OCI-LY3 (cell line): ENCODE data around the gene CEACAM8.
"Not testable (repeated sequence)": the region's sequence is repeated elsewhere in the genome, so short reads cannot be mapped to it uniquely, and the experiment has no call there.

Experiments
- H2AFZ ChIP-seq: fragments of 200-600, 300-600 bp; shearing (Covaris generic); 2 replicates; pipeline ENCODE4 v1.6.0; 2014; ENCODE audit warnings: antibody characterized with exemption, low read depth, low read length
- H3K27ac ChIP-seq: fragments of 200-600, 300-600 bp; sonication (generic); 2 replicates; pipeline ENCODE4 v1.5.1; 2014; ENCODE audit warnings: mild to moderate bottlenecking, low read length, moderate library complexity, mixed read lengths
- H3K27me3 ChIP-seq: fragments of 200-600, 300-600 bp; sonication (generic); 2 replicates; pipeline ENCODE4 v1.6.1; 2014; ENCODE audit warnings: low read depth, low read length, mixed read lengths
- H3K36me3 ChIP-seq: fragments of 200-600, 300-600 bp; sonication (generic); replicated peaks from 2 replicates; pipeline ENCODE3; 2014; ENCODE audit warnings: low read depth, low read length, mixed read lengths
- H3K4me1 ChIP-seq: fragments of 300-600, 200-600 bp; sonication (generic); 2 replicates; pipeline ENCODE4 v1.6.1; 2014; ENCODE audit warnings: low read length, mixed read lengths
- H3K4me2 ChIP-seq: fragments of 200-600, 300-600 bp; sonication (generic); 2 replicates; pipeline ENCODE4 v1.6.1; 2014; ENCODE audit warnings: low read length, mixed read lengths
- H3K4me3 ChIP-seq: fragments of 300-600, 200-600 bp; sonication (generic); 2 replicates; pipeline ENCODE4 v1.5.1; 2014; ENCODE audit warnings: antibody characterized with exemption, mild to moderate bottlenecking, low read length, moderate library complexity
- H3K79me2 ChIP-seq: fragments of 300-600, 200-600 bp; shearing (Covaris generic); 2 replicates; pipeline ENCODE4 v1.6.1; 2014; ENCODE audit warnings: mild to moderate bottlenecking, low read length, mixed read lengths
- H3K9ac ChIP-seq: fragments of 300-600, 200-600 bp; shearing (Covaris generic); 2 replicates; pipeline ENCODE4 v1.6.0; 2014; ENCODE audit warnings: mild to moderate bottlenecking, low read length, moderate library complexity
- H3K9me3 ChIP-seq: fragments of 200-600, 300-600 bp; shearing (Covaris generic); 2 replicates; pipeline ENCODE4 v1.6.1; 2014; ENCODE audit warnings: low read length, mixed read lengths; ENCODE audit not compliant: insufficient read depth
- H4K20me1 ChIP-seq: fragments of 200-600, 300-600 bp; sonication (generic); 2 replicates; pipeline ENCODE4 v1.6.1; 2016; ENCODE audit warnings: low read length, mixed read lengths; ENCODE audit not compliant: insufficient read depth
- EZH2phosphoT487 ChIP-seq: fragments of 200-600 bp; shearing (Covaris generic); IDR thresholded peaks from 2 replicates; pipeline ENCODE4 v1.6.1; 2018; ENCODE audit warnings: antibody characterized with exemption, mixed run types, low read depth
- TF ChIP-seq, protein P1 (sequence below): fragments of 200-600, 300-600 bp; sonication (generic); IDR thresholded peaks from 2 replicates; pipeline ENCODE4 v1.5.1; 2014; ENCODE audit warnings: antibody characterized with exemption, low read length, low read depth

CEACAM8 gene

DNA sequence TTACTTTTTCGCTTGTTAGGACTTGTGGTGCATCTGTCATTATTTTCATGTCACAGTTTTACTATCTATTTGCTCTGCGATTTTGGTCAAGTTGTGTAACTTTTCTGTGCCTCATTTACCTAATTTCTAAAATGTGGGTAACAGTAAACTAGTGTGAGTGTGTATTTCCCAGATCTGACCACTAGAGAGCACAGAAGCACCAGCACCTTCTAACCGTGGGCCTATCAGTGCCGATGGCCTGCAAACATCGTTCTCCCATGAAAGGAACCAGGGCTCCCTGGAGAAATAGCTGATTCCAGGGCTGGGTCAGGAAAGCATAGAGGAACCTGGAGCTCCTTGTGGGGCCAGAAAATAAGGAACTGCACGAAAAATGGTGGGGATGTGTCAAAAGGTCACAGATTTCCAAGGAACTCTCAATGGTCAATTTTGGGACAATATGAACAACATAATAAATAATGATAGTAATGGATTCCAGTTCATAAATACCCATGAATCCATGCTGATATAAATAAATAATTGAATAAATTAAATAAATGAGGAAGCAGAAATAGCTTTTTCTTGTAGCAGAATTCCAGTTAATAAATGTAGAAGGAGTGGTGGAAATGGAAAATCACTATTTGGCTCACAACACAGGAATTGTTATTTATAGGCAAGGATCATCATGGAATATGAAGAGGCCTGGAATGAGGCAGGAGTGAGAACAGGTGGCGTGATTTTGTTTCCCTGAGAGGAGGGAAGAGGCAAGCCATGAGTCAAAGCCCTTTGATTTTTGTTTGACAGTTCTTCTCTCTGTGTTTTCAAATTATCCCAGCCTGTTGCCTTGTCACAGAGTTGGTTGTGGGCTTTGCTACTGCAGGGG lies 31.1 kb downstream of the CEACAM8 start:
- TF ChIP-seq, protein P1, sequence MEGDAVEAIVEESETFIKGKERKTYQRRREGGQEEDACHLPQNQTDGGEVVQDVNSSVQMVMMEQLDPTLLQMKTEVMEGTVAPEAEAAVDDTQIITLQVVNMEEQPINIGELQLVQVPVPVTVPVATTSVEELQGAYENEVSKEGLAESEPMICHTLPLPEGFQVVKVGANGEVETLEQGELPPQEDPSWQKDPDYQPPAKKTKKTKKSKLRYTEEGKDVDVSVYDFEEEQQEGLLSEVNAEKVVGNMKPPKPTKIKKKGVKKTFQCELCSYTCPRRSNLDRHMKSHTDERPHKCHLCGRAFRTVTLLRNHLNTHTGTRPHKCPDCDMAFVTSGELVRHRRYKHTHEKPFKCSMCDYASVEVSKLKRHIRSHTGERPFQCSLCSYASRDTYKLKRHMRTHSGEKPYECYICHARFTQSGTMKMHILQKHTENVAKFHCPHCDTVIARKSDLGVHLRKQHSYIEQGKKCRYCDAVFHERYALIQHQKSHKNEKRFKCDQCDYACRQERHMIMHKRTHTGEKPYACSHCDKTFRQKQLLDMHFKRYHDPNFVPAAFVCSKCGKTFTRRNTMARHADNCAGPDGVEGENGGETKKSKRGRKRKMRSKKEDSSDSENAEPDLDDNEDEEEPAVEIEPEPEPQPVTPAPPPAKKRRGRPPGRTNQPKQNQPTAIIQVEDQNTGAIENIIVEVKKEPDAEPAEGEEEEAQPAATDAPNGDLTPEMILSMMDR: peak; percentile 76
- TF ChIP-seq EZH2phosphoT487: no peak

DNA sequence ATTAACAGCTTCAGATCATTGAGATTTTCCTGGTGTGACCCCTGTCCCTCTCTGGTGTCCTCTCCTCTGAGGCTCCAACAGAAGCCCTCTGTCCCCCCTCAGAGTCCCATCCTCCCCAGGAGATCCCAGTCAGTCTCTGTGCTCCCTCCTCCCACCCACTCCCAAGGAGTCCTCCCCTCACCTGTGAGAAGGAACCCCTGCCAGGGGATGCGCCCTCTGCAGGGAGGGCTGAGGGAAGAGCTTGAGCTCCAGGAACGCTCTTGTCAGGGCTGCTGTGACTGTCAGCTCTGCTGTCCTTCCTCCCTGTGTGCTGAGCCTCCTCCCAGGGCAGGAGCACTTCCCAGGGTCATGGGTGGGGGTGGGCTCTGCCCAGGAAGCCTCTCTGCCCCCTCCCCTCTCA lies 33.2 kb downstream of the CEACAM8 start:
- Histone ChIP-seq H3K4me2 (no peak overlapping the region), H3K79me2 (no peaks in the 10 kb centered on the region), H3K27me3 (peaks cover 39% of the 10 kb centered on the region), H3K4me1 (no peaks in the 10 kb centered on the region), H3K4me3 (no peak overlapping the region), H3K27ac (no peak overlapping the region), H2AFZ (no peak overlapping the region), H3K9ac (no peak overlapping the region), H4K20me1 (no peaks in the 10 kb centered on the region), H3K36me3 (no peaks in the 10 kb centered on the region), H3K9me3 (no peaks in the 10 kb centered on the region)
- TF ChIP-seq EZH2phosphoT487: no peak
- TF ChIP-seq, protein P1: peak; percentile 18

More for the DNA sequence above, 31.1 kb downstream of the CEACAM8 start:
- Histone ChIP-seq H3K27me3 (peaks cover 34% of the 10 kb centered on the region), H3K4me1 (peaks cover 5% of the 10 kb centered on the region; the same call in 1 of the 2 replicates), H3K9ac (no peak overlapping the region), H3K36me3 (no peaks in the 10 kb centered on the region), H3K9me3 (no peaks in the 10 kb centered on the region), H2AFZ (peak overlapping the region; percentile 79; the same call in 1 of the 2 replicates), H3K4me2 (no peak overlapping the region), H3K4me3 (no peak overlapping the region), H4K20me1 (no peaks in the 10 kb centered on the region), H3K27ac (no peak overlapping the region), H3K79me2 (no peaks in the 10 kb centered on the region)

DNA sequence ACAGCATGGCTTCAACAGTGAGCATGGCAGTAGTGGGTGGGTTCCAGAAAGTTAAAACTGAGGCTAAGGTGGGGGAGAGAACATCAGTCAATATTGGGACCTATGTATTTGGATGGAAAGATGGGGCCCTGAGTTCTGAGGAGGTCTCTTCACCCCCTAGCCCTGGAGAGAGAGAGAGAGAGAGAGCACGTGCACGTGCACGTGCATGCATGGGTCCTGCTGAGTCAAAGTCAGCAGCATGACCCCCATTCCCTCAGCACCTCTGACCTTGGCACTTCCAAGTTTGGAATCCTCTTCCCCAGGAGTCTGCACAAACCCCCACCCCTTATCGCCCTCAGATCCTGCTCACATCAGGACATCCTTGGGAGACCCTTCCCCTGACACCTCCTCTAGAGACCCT lies 34.0 kb downstream of the CEACAM8 start:
- no peak overlapping the region for H3K27ac ChIP-seq
- no peaks in the 10 kb centered on the region for H3K9me3 ChIP-seq
- peaks cover 39% of the 10 kb centered on the region for H3K27me3 ChIP-seq
- no peak overlapping the region for H3K4me3 ChIP-seq
- no peak for TF ChIP-seq EZH2phosphoT487
- TF ChIP-seq, protein P1: no peak
- no peak overlapping the region for H3K4me2 ChIP-seq
- H2AFZ ChIP-seq: no peak overlapping the region
- H4K20me1 ChIP-seq: no peaks in the 10 kb centered on the region
- no peak overlapping the region for H3K9ac ChIP-seq
- no peaks in the 10 kb centered on the region for H3K36me3 ChIP-seq
- no peaks in the 10 kb centered on the region for H3K4me1 ChIP-seq
- no peaks in the 10 kb centered on the region for H3K79me2 ChIP-seq

DNA sequence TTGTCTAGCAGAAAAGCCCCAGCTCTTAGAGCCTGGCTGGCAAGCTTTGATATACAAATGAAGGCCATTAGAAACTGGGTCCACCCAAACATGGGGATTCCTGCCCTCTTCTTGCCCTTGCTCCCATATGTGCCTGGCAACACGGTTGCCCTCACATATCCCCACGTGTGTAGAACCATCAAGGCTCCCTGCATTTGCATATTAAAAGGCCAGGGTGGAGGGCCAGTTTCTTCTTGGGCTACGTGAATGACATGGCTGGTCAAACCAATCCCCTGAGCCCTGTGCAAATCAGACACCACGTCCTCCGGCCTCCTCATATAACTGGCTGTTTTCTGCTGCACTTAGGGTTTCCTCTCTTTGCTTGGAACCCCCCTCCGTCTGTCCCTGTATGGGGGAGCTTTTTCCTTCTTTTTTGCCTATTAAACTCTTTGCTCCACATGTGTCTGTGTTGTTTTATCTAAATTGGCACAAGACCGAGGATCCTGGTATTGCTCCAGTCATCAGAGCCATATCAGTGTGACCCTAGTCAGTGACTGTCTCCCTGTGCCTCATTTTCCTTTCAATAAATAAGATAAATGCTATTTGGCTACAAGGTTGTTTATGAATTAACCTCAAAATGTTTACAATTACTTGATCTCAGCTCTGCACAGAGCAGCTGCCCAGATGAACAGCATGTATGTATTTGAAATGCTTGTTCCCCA lies 36.1 kb downstream of the CEACAM8 start:
- no peak overlapping the region for H3K4me3 ChIP-seq
- 0 out of 2 replicates have a peak, but pooled peaks cover 1% of the 10 kb centered on the region for H3K4me1 ChIP-seq
- peaks cover 57% of the 10 kb centered on the region for H3K27me3 ChIP-seq
- TF ChIP-seq EZH2phosphoT487: no peak
- TF ChIP-seq, protein P1: no peak
- H3K27ac ChIP-seq: no peak overlapping the region
- H4K20me1 ChIP-seq: no peaks in the 10 kb centered on the region
- H3K36me3 ChIP-seq: no peaks in the 10 kb centered on the region
- no peaks in the 10 kb centered on the region for H3K9me3 ChIP-seq
- H3K79me2 ChIP-seq: no peaks in the 10 kb centered on the region
- H3K4me2 ChIP-seq: no peak overlapping the region
- H3K9ac ChIP-seq: no peak overlapping the region
- H2AFZ ChIP-seq: no peak overlapping the region

DNA sequence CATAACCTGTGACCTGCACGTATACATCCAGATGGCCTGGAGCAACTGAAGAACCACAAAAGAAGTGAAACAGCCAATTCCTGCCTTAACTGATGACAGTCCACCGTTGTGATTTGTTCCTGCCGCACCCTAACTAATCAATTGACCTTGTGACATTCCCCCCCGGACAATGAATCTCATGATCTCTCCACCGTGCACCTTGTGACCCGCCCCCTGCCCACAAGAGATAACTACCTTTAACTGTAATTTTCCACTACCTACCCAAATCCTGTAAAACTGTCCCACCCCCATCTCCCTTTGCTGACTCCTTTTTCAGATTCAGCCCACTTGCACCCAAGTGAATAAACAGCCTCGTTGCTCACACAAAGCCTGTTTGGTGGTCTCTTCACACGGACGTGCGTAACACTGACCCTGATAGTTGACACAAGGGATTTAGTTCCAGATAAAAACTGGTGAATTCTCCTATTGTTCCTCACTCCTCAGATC lies 37.3 kb downstream of the CEACAM8 start:
- not testable (repeated sequence) for H3K27ac ChIP-seq, H3K9ac ChIP-seq, H4K20me1 ChIP-seq, H3K4me2 ChIP-seq, H3K4me1 ChIP-seq, H3K79me2 ChIP-seq, H2AFZ ChIP-seq, H3K9me3 ChIP-seq, H3K4me3 ChIP-seq, H3K36me3 ChIP-seq
- peaks cover 59% of the 10 kb centered on the region for H3K27me3 ChIP-seq
